ENCODE data around the gene POPDC3.

DNA sequence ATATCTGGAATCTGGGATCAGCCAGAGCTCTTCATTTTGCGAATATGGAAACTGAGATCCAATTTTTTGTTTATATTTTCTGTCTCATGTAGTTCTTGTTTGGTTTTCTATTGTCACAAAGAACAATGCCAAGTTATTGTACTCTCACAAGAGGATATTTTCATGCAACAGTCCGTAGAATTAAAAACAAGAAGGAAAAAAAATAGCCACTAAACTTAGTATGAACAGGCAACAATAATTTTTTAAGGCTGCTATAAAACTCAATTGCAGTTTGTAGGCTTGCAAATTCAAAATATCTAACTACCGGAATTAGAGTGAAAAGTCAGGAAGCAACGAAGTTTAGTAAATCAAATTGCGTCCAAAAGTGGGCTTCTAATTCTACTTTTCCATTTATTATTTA is 1.2 kb downstream of the POPDC3 start:
- TF ChIP-seq, protein P1, sequence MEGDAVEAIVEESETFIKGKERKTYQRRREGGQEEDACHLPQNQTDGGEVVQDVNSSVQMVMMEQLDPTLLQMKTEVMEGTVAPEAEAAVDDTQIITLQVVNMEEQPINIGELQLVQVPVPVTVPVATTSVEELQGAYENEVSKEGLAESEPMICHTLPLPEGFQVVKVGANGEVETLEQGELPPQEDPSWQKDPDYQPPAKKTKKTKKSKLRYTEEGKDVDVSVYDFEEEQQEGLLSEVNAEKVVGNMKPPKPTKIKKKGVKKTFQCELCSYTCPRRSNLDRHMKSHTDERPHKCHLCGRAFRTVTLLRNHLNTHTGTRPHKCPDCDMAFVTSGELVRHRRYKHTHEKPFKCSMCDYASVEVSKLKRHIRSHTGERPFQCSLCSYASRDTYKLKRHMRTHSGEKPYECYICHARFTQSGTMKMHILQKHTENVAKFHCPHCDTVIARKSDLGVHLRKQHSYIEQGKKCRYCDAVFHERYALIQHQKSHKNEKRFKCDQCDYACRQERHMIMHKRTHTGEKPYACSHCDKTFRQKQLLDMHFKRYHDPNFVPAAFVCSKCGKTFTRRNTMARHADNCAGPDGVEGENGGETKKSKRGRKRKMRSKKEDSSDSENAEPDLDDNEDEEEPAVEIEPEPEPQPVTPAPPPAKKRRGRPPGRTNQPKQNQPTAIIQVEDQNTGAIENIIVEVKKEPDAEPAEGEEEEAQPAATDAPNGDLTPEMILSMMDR (IDR thresholded peaks at IDR 0.05): no peak
- TF ChIP-seq POLR2A (IDR thresholded peaks at IDR 0.05): no peak

All from adrenal gland (tissue), 5 donors.